Subcutaneous abdominal adipose tissue (tissue), 5 donors: ENCODE measurements around the gene STON2.

ENCODE experiments used
- H3K27ac ChIP-seq: one replicate; pipeline ENCODE4 v1.7.0; 2013; ENCODE audit warnings: low read depth, mild to moderate bottlenecking, inconsistent platforms, low read length, moderate library complexity
- H3K27me3 ChIP-seq, 5 donors: one replicate each; pipeline ENCODE4 v1.7.0; 2013; ENCODE audit warnings: low read length in 5 of 5, inconsistent platforms in 1 of 5; ENCODE audit not compliant: control insufficient read depth in 5 of 5, insufficient read depth in 4 of 5
- H3K36me3 ChIP-seq, 5 donors: one replicate each; pipeline ENCODE4 v1.7.0; 2013; ENCODE audit warnings: low read length in 5 of 5; ENCODE audit not compliant: control insufficient read depth in 5 of 5, insufficient read depth in 5 of 5
- H3K4me1 ChIP-seq, 5 donors: one replicate each; pipeline ENCODE4 v1.7.0; 2013; ENCODE audit warnings: low read length in 5 of 5, mild to moderate bottlenecking in 3 of 5, moderate library complexity in 1 of 5; ENCODE audit not compliant: control insufficient read depth in 5 of 5, insufficient read depth in 5 of 5
- H3K4me3 ChIP-seq, 5 donors: one replicate each; pipeline ENCODE4 v1.7.0; 2013; ENCODE audit warnings: low read length in 5 of 5, low read depth in 1 of 5
- H3K9ac ChIP-seq, 5 donors: one replicate each; pipeline ENCODE4 v1.7.0; 2013; ENCODE audit warnings: low read length in 5 of 5, mild to moderate bottlenecking in 4 of 5, moderate library complexity in 3 of 5
- H3K9me3 ChIP-seq, 5 donors: one replicate each; pipeline ENCODE4 v1.7.0; 2013; ENCODE audit warnings: low read length in 5 of 5; ENCODE audit not compliant: control insufficient read depth in 5 of 5
- donor health status: healthy.
- donor health status: healthy.
- donor health status: healthy.
- donor health status: healthy.
- donor health status: healthy.

STON2 gene, protein sequence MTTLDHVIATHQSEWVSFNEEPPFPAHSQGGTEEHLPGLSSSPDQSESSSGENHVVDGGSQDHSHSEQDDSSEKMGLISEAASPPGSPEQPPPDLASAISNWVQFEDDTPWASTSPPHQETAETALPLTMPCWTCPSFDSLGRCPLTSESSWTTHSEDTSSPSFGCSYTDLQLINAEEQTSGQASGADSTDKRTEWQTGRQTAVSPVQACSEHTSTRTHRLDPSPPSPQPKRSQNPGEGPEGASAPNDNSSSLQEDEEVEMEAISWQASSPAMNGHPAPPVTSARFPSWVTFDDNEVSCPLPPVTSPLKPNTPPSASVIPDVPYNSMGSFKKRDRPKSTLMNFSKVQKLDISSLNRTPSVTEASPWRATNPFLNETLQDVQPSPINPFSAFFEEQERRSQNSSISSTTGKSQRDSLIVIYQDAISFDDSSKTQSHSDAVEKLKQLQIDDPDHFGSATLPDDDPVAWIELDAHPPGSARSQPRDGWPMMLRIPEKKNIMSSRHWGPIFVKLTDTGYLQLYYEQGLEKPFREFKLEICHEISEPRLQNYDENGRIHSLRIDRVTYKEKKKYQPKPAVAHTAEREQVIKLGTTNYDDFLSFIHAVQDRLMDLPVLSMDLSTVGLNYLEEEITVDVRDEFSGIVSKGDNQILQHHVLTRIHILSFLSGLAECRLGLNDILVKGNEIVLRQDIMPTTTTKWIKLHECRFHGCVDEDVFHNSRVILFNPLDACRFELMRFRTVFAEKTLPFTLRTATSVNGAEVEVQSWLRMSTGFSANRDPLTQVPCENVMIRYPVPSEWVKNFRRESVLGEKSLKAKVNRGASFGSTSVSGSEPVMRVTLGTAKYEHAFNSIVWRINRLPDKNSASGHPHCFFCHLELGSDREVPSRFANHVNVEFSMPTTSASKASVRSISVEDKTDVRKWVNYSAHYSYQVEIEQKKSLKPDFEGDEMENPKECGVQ

DNA sequence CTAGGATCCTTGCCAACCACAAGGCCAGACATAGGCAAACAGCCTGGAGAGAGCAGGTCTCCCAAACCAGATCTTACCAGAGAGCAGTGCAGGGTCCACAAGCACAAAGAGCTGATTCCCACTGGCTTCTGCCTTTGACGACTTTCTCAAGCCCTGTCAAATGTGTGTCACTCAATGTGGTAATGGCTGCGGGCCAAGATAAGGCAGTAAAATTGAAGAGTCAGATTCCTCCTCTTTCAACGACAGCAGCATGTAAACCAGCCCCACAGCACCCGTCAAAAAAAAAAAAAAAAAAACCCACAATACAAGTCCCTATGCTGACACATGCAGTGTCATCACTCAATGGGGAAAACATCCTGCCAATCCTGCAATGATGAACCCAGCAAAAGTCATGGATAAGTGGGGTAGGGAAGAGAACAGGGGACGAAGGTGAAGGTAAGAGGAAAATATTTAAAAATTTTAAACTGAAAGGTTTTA, at the start of gene STON2:
STON2 (minus strand) TSS at position 123 of the 477 bp plus-strand sequence. CDS start 1,942 bp downstream, outside the sequence.
- Histone ChIP-seq H3K4me3 (no peak within 1 kb of the TSS), H3K9ac (no peak within 1 kb of the TSS)

DNA sequence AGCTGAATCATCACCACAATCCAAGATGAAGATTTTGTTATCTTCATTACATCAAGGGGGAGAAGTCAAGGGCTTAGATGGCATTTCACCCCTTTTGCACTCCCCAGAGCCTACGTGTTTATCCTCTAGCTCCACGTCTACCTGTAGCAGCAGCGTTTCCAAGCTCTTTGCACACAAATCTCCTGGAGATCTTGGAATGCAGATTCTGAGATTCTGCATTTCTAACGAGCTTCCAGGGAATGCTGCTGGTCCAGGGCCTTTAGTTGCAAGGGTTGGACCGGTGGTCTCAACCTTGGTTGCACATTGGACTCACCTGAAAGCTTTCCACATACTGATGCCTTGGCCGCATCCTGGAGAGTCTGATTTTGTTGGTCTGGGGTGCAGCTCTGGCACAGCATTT, 49.5 kb upstream of the STON2 start:
- H3K4me3 ChIP-seq, result peak overlapping the region in 1 of 5 donors; percentile 6

More for the DNA sequence above, at the start of gene STON2:
- H3K9me3 ChIP-seq, result no peaks in the 10 kb centered on the region
- peaks cover 0 to 21% (median 8%) of the 10 kb centered on the region in 5 donors for H3K4me1 ChIP-seq
- H3K27ac ChIP-seq, result peak within 1 kb of the TSS; percentile 42
- peaks cover 0 to 10% (median 1%) of the 10 kb centered on the region in 5 donors for H3K36me3 ChIP-seq
- H3K27me3 ChIP-seq, result no peaks in the 10 kb centered on the region

DNA sequence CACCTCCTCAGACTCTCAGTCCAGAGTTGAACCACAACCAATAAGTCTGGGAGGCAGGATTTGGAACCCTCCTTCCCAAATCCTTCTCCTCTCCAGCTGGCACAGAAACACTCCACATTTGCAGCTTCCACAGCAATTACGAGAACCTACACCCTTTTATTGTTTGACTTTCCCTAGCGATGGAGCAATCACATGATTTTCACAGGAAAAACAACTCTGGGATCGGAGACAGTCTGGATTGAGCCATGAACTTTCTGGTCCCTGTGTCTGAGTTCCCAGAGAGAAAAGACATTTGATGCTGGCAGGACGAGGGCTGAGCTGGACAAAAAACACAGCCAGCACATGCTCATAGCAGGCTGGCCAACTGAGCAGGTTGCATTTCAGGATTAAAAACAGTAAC, 49.0 kb upstream of the STON2 start:
- Histone ChIP-seq H3K36me3 (no peaks in the 10 kb centered on the region), H3K4me3 (no peak overlapping the region), H3K27me3 (peaks cover 2 to 14% (median 7%) of the 10 kb centered on the region in 5 donors), H3K4me1 (peaks cover 6 to 28% (median 22%) of the 10 kb centered on the region in 5 donors), H3K27ac (no peak overlapping the region), H3K9me3 (no peaks in the 10 kb centered on the region), H3K9ac (no peak overlapping the region)

More for the DNA sequence above, 49.5 kb upstream of the STON2 start:
- no peaks in the 10 kb centered on the region for H3K9me3 ChIP-seq
- no peaks in the 10 kb centered on the region for H3K36me3 ChIP-seq
- H3K27me3 ChIP-seq, result peaks cover 0 to 14% (median 7%) of the 10 kb centered on the region in 5 donors
- H3K9ac ChIP-seq, result no peak overlapping the region
- H3K27ac ChIP-seq, result no peak overlapping the region
- H3K4me1 ChIP-seq, result peaks cover 6 to 28% (median 22%) of the 10 kb centered on the region in 5 donors

DNA sequence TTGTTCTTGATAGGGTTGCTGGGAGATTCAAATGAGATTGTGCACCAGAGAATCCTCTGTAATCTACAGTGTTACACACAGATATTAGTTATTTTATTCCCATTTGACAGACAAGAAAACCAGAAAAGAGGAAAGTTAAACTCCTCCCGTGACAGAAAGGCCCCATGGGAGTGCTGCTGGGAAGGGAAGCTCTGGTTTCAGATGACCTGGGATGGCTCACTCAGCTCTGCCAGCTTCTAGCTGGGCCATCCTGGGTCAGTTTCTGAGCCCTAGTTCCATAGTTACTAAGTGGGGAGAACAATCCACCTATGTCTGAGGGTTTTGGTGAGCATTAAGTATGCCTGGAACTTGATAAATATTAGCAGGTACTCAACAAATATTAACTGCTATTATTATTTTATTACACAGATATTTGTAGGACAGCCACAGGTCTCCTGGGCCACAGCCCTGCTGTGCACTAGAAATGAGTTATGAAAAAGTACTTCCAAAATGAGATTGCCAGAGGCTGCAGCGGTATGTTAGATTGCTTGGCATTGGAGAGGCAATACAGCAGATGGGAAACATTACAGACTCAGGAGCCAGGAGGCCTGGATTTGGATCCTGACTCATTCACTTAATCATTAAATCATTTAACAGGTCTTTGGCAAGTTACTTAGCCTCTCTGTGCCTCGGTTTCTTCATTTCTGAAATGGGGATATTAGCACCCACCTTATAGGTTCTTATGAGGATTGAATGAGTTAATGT, 47.1 kb upstream of the STON2 start:
- Histone ChIP-seq H3K4me3 (no peak overlapping the region), H3K27ac (no peak overlapping the region), H3K9ac (no peak overlapping the region), H3K36me3 (no peaks in the 10 kb centered on the region), H3K9me3 (no peaks in the 10 kb centered on the region), H3K27me3 (peaks cover 2 to 14% (median 7%) of the 10 kb centered on the region in 5 donors), H3K4me1 (peaks cover 6 to 26% (median 22%) of the 10 kb centered on the region in 5 donors)

DNA sequence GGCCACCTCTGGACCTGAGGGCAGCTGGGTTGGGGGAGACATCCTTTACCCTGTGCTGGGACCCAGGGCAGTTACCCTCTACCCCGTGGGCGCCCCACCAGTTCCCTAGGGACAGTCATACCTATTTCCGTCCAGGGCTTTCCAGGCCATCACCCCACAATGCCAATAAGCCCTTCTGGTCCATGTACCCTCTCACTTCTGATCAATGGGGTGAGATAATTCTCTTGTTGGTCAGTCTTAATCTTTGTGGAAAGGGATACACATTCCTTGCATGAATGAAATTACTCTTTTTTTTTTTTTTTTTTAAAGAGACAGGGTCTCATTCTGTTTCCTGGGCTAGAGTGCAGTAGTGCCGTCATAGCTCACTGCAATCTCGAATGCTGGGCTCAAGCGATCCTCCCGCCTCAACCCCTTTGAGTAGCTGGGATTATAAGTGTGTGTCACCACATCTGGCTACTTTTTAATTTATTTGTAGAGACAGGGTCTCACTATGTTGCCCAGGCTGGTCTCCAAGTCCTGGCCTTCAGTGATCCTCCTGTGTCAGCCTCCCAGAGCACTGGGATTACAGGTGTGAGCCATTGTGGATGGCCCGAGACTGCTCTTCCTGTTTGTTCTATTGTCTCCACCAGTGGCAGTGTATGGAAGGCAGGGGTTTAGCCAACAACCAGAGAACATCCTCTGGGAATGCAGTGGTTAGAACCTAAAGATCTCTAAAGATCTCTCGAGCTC, 46.3 kb upstream of the STON2 start:
- H3K27ac ChIP-seq, result no peak overlapping the region
- peaks cover 2 to 14% (median 7%) of the 10 kb centered on the region in 5 donors for H3K27me3 ChIP-seq
- no peak overlapping the region for H3K4me3 ChIP-seq

DNA sequence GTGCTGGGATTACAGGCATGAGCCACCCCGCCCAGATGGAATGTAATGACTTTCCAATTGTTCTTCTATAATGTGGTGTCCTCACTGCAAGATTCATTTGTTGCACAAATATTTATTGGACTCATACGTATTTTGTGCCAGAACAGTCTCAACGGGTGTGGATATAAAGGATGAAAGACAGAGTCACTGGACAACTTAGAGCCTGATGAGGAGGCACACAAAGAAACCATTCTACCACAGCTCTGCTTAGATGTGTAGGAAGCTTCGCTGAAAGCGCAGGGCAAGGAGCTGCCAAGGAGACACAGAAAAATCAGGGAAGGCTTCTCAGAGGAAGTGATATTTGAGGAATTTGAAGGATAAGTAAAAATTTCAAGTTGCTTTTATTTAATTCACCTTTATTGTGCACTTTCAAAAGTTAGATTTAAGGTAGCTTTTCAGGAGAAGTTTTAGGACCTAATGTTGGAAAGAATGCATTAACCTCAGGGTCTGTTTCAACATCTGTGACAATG, 41.6 kb upstream of the STON2 start:
- peaks cover 1 to 7% (median 4%) of the 10 kb centered on the region in 5 donors for H3K4me1 ChIP-seq
- peaks cover 3 to 15% (median 8%) of the 10 kb centered on the region in 5 donors for H3K27me3 ChIP-seq
- H3K36me3 ChIP-seq, result no peaks in the 10 kb centered on the region
- H3K9ac ChIP-seq, result no peak overlapping the region
- no peaks in the 10 kb centered on the region for H3K9me3 ChIP-seq
- no peak overlapping the region for H3K27ac ChIP-seq
- no peak overlapping the region for H3K4me3 ChIP-seq

More for the DNA sequence above, 46.3 kb upstream of the STON2 start:
- Histone ChIP-seq H3K4me1 (peaks cover 6 to 26% (median 22%) of the 10 kb centered on the region in 5 donors), H3K36me3 (no peaks in the 10 kb centered on the region), H3K9ac (no peak overlapping the region), H3K9me3 (no peaks in the 10 kb centered on the region)

DNA sequence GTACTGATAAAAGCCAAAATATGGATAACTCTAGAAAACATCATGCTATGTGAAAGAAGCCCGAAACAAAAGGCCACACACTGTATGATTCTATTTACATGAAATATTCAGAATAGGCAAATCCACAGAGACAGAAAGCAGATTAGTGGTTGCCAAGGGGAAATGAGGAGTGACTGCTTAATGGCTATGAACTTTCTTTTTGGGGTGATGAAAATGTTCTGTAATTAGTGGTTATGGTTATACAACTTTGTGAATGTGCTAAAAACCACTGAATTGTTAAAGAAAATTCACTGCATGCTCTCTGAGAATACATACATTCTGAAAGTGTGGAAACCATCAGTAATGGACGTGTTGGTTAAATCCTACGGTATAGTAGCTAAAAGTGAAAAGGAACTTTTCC, 39.9 kb upstream of the STON2 start:
- no peaks in the 10 kb centered on the region for H3K9me3 ChIP-seq
- H3K27ac ChIP-seq, result no peak overlapping the region
- H3K4me3 ChIP-seq, result no peak overlapping the region
- H3K4me1 ChIP-seq, result peaks cover 1 to 18% (median 16%) of the 10 kb centered on the region in 5 donors
- peaks cover 3 to 17% (median 12%) of the 10 kb centered on the region in 5 donors for H3K27me3 ChIP-seq
- H3K9ac ChIP-seq, result no peak overlapping the region
- no peaks in the 10 kb centered on the region for H3K36me3 ChIP-seq

DNA sequence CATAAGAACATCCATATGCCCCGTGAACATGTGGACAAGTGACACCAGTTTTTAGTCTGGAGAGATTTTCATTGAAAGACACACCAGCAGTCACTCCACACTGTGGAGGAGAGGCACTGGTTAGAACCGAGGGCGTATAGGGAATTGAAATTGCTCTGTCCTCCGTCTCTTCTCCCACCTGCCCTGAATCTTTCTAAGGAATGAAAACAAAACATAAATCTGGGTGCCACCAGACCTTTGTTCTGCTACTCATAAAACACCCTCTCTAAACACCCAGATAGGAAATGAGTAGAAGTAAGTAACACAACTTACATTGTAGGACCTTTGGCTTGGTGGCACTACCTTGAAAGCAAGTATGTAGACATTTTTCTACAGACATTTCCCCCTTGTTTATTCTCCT, 37.1 kb upstream of the STON2 start:
- H3K4me1 ChIP-seq, result peaks cover 6 to 24% (median 17%) of the 10 kb centered on the region in 5 donors
- H3K27ac ChIP-seq, result no peak overlapping the region
- H3K4me3 ChIP-seq, result peak overlapping the region in 3 of 5 donors; percentile 75 to 81 (median 77)
- H3K27me3 ChIP-seq, result peaks cover 3 to 17% (median 12%) of the 10 kb centered on the region in 5 donors
- H3K9me3 ChIP-seq, result no peaks in the 10 kb centered on the region
- no peaks in the 10 kb centered on the region for H3K36me3 ChIP-seq
- H3K9ac ChIP-seq, result peak overlapping the region in 1 of 5 donors; percentile 69
